ENCODE measurements around the gene ZMYM4. TPM values are rescaled to one million over a fixed set of nuclear protein-coding genes. Genes with fewer than 3 reads are reported as not detected.

Gene ZMYM4
- total RNA-seq, 1 donor from 2014 or later: 95.8 TPM

GRCh38 chr1:35466120-35466519 lies 197.6 kb downstream of the ZMYM4 start:
- no peak overlapping the region for H3K27ac Mint-ChIP-seq
- peaks cover 56% of the 10 kb centered on the region for H3K36me3 Mint-ChIP-seq (ENCODE audit: insufficient read depth)
- H3K4me3 Mint-ChIP-seq (ENCODE audit: low read depth): no peak overlapping the region
- DNase-seq (ENCODE audit: low spot score, unreplicated experiment): no peak
- no peaks in the 10 kb centered on the region for H3K4me1 Mint-ChIP-seq (ENCODE audit: low read depth)
- TF ChIP-seq, protein P1, sequence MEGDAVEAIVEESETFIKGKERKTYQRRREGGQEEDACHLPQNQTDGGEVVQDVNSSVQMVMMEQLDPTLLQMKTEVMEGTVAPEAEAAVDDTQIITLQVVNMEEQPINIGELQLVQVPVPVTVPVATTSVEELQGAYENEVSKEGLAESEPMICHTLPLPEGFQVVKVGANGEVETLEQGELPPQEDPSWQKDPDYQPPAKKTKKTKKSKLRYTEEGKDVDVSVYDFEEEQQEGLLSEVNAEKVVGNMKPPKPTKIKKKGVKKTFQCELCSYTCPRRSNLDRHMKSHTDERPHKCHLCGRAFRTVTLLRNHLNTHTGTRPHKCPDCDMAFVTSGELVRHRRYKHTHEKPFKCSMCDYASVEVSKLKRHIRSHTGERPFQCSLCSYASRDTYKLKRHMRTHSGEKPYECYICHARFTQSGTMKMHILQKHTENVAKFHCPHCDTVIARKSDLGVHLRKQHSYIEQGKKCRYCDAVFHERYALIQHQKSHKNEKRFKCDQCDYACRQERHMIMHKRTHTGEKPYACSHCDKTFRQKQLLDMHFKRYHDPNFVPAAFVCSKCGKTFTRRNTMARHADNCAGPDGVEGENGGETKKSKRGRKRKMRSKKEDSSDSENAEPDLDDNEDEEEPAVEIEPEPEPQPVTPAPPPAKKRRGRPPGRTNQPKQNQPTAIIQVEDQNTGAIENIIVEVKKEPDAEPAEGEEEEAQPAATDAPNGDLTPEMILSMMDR (IDR thresholded peaks at IDR 0.05; ENCODE audit: unreplicated experiment): no peak
- H3K9me3 Mint-ChIP-seq (ENCODE audit: low read depth): peaks cover 16% of the 10 kb centered on the region
- no peaks in the 10 kb centered on the region for H3K27me3 Mint-ChIP-seq

DNA sequence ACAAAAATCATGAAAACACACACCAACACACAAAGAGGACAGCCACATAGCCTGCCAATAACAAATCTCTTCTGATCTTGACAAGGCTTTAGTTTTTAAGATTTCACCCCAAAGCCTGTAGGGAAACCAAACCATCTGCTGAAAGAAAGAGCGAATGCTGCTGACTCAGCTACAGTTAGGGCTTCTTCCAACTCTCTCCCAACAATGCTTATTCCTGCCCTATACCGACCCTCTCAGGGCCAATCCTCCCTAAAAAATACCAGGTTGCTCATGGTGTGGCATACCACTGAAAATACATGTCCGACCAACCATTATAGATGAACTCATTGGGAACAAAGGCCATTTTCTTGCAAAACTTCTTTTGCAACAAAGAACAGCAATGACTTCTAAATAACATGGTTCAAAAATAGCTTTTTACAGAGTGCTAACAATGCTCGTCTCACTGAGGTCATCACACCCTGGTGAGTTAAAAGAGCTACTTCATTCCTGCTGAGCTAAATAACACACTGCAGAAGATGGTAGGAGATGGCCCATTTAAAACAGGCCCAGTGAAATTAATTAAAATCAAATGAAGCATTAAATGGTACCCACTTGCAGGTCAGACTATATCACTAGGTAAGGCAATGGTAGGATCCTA lies 202.6 kb downstream of the ZMYM4 start:
- TF ChIP-seq, protein P1 (IDR thresholded peaks at IDR 0.05; ENCODE audit: unreplicated experiment): no peak
- no peak overlapping the region for H3K4me3 Mint-ChIP-seq (ENCODE audit: low read depth)
- H3K27me3 Mint-ChIP-seq: no peaks in the 10 kb centered on the region
- H3K4me1 Mint-ChIP-seq (ENCODE audit: low read depth): peaks cover 3% of the 10 kb centered on the region
- H3K9me3 Mint-ChIP-seq (ENCODE audit: low read depth): peaks cover 1% of the 10 kb centered on the region
- no peak overlapping the region for H3K27ac Mint-ChIP-seq
- DNase-seq (ENCODE audit: low spot score, unreplicated experiment): no peak
- peaks cover 25% of the 10 kb centered on the region for H3K36me3 Mint-ChIP-seq (ENCODE audit: insufficient read depth)

Other genes starting within 250 kb of the ZMYM4 start
- 27.3 and 30.1 TPM in 2 replicates for gene ZMYM6, start 236.8 kb upstream of the ZMYM4 start, total RNA-seq
- 29.2 and 34.1 TPM in 2 replicates for gene ZMYM1, start 189.3 kb upstream of the ZMYM4 start, total RNA-seq
- 651 and 653 TPM in 2 replicates for gene SFPQ, start 75.6 kb upstream of the ZMYM4 start, total RNA-seq